ENCODE measurements around the gene KCNJ6.

DNA sequence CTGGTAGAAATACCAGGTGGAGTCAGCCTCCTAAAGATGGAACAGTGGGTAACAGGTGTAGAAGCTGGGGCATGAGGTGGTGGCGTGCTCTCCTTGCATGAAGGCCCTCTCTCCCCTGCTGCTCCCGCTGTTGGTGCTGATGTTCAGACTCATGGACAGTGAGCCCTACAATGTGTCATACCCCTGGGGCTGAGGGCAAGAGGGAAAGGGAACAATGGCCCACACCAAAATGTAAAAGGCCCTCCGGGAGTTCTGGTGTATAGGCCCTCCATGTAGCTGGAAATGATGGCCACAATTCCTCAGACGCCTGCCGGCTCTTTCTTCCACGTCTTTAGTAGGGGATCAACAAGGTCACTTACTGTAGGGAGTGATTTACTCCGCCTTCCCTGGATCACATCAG lies 354.8 kb downstream of the KCNJ6 start:
- TF ChIP-seq EZH2 (IDR thresholded peaks at IDR 0.05) (no peak), EZH2phosphoT487 (IDR thresholded peaks at IDR 0.05) (no peak)
- TF ChIP-seq, protein P1, sequence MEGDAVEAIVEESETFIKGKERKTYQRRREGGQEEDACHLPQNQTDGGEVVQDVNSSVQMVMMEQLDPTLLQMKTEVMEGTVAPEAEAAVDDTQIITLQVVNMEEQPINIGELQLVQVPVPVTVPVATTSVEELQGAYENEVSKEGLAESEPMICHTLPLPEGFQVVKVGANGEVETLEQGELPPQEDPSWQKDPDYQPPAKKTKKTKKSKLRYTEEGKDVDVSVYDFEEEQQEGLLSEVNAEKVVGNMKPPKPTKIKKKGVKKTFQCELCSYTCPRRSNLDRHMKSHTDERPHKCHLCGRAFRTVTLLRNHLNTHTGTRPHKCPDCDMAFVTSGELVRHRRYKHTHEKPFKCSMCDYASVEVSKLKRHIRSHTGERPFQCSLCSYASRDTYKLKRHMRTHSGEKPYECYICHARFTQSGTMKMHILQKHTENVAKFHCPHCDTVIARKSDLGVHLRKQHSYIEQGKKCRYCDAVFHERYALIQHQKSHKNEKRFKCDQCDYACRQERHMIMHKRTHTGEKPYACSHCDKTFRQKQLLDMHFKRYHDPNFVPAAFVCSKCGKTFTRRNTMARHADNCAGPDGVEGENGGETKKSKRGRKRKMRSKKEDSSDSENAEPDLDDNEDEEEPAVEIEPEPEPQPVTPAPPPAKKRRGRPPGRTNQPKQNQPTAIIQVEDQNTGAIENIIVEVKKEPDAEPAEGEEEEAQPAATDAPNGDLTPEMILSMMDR (IDR thresholded peaks at IDR 0.05), result no peak
